Dermis blood vessel endothelial cell (primary cell): ENCODE results near the gene ZNHIT2. TPM values are rescaled to one million over a fixed set of nuclear protein-coding genes. Genes with fewer than 3 reads are reported as not detected.
A peak's percentile ranks its signal among the peaks of the same experiment; 100 is the strongest.

Experiments
- DNase-seq: peaks from one replicate; pipeline ENCODE4 v3.0.0; 2010
- total RNA-seq: library from RNA; depleted of rRNA; stranded (reverse); fragments of >200 nt; gene quantifications from 2 replicates; pipeline ENCODE4 v1.2.3, GENCODE V29; 2014

ZNHIT2 gene
- total RNA-seq, 1 donor from 2014 or later: 13.1 TPM

- DNase-seq: no peak
These were observed 15.1 kb downstream of the ZNHIT2 start for GRCh38 chr11:65102142-65103095.

- no peak for DNase-seq
These were observed 16.7 kb downstream of the ZNHIT2 start for GRCh38 chr11:65100674-65101350.

- no peak for DNase-seq
These were observed 20.6 kb downstream of the ZNHIT2 start for GRCh38 chr11:65096926-65097325.

GRCh38 chr11:65095974-65096806 is 21.3 kb downstream of the ZNHIT2 start, which contains the start of gene VPS51:
TSS of gene VPS51 (plus strand) at chr11:65096214. CDS start at chr11:65096251, 37 bp downstream.
- peak; percentile 94 for DNase-seq

- no peak for DNase-seq
These were observed 22.1 kb downstream of the ZNHIT2 start for GRCh38 chr11:65095427-65095826.

DNA sequence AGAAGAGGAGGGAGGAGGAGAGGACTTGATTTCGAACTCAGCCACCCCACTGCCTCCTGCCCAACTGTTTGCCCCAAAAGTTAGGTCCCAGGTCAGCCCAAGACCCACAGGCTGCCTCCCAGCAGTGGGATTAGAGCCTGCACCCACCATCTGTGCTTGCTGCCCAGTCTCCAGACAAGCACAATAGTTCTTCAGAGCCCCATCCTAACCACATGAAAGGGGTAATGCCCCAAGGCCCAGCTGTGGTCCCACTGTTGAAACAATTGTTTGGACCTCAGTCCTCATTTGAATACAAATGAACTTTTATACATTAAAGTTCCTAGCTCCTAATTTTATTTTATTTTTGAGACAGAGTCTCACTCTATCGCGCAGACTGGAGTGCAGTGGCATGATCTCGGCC is 26.9 kb downstream of the ZNHIT2 start:
- no peak for DNase-seq

DNA sequence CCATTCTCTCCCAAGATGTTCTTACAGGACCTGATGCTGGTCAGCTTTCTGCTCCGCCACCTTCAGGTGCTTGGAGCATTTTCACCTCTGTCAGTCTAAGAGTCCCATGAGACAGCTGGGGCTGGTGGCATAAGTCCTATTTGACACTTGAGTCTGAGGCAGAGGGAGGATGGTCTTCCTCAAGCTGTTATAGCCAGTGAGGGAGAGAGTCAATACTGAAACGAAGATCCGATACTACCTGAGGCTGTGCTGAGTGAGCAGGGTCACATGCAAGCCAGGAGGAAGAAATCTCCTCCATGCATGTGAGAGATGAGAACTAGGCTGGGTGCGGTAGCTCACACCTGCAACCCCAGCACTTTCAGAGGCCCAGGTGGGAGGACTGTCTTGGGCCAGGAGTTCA is 27.9 kb downstream of the ZNHIT2 start:
- no peak for DNase-seq

GRCh38 chr11:65087827-65088226 is 29.7 kb downstream of the ZNHIT2 start:
- no peak for DNase-seq

DNA sequence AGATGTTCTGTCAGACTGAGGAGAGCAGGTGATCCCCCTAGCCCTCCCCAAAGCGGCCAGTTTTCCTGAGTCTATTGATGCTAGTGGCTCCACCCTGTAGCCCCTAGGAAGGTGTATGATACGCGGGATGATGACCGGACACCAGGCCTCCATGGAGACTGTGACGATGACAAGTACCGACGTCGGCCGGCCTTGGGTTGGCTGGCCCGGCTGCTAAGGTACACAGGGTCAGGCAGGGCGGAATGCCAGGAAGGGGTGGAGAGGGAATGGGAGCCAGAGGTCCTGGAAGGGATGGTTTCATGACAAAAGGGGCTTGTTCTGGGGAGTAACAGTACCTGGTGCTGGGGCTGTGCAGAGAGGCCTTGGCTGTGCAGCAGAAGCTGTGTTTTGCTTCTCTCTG is 30.3 kb downstream of the ZNHIT2 start:
- DNase-seq: no peak

DNA sequence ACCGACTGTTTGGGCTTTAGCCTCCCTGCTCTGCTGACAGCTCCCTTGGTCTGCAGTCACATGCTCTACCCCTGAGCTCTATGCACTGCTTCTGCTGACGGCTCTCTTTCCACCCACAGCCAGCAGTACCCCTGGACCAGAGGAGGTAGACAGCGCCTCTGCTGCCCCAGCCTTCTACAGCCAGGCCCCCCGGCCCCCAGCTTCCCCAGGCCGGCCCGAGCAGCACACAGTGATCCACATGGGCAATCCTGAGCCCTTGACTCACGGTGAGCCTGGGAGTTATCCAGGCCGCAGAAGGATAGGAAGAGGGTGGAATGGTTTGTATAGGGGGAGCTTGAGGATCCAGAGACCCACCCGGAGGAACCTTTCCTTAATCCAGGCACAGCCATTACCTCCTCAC is 30.7 kb downstream of the ZNHIT2 start:
- DNase-seq: no peak

DNA sequence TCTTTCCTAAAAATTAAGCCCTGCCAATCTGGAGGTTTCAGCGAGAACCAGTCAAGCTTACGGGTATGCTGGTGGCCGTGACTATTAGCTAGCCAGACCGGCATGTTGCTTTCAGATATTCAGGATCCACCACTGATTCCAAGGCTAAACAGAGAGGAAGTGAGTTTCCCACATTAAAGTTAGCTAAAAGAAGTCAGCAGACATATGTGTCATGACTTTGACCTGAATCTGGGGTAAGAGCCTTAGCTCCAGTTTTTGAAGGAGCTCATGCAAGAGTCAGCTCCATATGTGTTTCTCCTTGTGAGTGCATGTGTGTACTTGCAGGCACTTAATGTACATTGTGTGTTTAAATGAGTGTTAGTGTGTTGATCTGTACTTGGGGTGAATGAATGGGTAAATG is 32.1 kb downstream of the ZNHIT2 start:
- no peak for DNase-seq

DNA sequence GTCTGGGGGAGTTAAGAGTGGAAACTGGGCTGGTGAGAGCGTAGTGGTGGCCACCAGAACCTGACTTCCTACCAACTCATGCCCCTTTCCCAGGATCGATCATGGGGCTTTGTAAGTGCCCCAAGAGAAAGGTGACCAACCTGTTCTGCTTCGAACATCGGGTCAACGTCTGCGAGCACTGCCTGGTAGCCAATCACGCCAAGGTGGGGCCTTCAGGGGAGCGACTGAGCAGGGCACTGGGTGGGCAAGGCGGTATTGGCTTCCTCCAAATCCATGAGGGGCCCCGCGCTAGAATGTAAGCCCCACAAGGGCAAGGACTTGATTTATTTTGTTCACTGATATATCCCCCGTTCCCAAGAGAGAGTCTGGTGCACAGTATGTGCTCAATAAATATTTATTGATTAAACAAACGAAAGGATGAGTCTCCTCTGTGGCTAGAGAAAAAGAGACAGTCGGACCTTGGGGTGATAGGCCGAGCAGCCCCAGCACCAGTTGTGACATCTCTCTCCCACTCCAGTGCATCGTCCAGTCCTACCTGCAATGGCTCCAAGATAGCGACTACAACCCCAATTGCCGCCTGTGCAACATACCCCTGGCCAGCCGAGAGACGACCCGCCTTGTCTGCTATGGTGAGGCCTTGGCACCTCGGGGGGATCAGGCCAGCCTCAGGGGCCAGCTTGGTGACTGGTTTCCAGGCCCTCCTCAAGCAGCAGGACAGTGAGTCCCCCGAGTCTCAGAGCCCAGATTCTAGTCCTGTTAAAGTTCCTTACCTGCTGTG is 32.7 kb downstream of the ZNHIT2 start:
- DNase-seq: no peak

- peak; percentile 98 for DNase-seq
These were observed 33.5 kb downstream of the ZNHIT2 start, which contains the start of the genes CDCA5 and ZFPL1 for GRCh38 chr11:65083834-65084597. TSS of gene CDCA5 (minus strand) at chr11:65084040. CDS start at chr11:65083978, 62 bp downstream. TSS of gene ZFPL1 (plus strand) at chr11:65084222. CDS start at chr11:65084699, 477 bp downstream.

- no peak for DNase-seq
These were observed 34.2 kb downstream of the ZNHIT2 start for GRCh38 chr11:65083134-65083833.

DNA sequence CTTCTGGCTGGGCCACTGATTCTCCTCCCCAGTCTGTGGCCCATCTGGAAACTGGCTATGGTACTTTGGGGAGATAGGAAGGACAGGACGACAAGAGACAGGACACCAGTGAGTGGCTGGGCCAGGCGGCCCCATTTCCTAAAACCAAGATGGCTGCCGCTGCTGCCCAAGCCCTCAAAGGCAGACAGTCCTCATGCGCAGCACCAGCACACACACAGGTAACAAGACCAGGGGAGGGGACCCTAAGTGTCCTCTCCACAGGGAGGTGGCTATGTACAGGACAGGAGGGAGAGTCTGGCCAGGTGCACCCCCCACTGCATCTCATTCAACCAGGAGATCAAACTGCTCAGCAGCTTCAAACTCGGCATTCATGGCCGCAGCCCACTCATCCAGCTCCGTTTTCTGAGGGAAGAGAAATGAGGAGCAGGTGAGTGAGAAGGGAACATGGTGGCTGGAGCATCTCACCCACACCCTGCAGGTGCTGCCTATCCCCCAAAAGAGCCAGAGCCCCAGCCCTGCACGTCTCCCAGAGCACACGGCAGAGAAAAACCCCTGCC is 38.6 kb downstream of the ZNHIT2 start:
- DNase-seq: no peak

DNA sequence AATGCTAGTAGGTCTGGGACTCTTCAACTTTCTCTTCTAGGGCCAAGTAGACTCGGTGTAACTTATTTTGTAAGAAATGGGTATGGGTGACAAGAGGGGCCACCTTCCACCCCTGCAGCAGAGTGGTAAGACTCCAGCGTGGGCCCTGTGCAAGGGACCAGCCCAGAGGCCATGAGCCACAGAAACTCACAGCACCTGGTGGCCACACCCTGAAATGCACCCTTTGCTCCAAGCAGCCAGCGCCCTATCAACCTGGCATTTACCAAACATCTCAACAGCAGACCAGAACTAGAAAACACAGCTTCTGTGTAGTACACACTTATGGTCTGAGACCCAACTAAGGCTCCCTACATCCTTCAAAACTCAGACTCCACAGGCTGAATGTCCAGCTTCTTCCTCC is 39.4 kb downstream of the ZNHIT2 start:
- peak; percentile 67 for DNase-seq

DNA sequence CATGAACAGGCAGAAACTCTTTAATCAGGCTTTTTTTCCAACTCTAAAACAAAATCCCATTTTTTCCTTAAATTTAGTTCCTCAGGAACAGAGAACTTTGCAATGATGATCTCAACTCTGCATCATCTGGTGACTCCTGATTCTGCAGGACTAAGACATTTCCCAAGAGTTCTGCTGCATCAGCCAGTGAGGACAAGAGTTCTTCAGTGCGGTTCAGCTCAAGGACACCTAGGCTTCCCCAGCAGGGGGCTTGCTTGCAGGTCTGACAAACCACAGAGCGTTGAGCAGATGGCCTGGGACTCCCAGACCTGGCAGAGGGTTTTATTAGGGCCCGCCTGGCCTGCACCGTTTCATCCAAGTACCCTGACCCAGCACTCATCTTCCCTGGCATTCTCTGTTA is 40.0 kb downstream of the ZNHIT2 start:
- no peak for DNase-seq

DNA sequence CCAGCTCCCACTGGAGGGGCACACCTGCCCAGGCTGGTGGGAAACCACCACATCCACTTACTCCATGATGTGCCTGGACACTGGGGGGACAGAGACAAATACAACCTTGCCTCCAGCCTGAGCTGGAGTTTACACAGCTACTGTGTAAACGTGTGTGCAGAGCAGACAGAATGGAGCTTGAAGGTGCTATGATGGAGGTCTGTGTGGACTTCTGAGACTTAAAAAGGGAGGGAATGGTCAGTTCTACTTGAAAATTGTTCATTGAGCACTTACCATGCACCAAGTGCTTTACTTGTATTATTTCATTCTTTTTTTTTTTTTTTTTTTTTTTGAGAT is 44.9 kb downstream of the ZNHIT2 start:
- no peak for DNase-seq

DNA sequence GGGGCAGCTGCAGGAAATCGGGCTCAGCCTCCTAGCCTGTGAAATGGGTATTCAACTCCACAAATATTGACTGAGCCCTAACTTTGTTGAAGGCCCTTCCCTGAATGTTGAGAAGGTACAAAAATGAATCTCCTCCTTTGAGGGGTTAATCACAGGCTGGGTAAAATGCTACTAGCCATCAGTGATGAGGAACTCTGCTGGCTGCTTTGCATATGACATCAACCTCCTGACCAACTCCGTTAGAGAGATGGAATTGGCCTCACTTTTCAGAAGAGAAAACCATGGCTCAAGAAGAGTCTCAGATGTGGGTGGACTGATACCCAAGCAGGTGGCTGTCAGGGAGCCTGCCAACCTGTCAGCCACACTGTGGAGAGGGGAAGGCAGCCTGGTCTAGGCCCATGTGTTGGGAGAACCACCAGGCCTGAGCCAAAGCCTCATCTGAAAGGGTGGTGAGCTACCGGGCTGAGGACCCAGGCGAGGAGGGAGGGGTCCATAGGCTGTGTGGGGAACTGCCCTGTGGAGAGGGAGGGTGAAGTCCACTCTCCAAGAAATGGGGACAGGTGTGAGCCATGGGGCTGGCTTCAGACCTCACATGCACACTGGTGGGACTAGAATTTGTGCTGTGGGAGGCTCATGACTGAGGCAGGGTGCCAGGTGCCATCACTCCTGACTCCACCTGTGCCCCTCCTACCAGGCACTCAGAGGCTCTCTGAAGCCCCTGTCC is 45.4 kb downstream of the ZNHIT2 start:
- DNase-seq: no peak

DNA sequence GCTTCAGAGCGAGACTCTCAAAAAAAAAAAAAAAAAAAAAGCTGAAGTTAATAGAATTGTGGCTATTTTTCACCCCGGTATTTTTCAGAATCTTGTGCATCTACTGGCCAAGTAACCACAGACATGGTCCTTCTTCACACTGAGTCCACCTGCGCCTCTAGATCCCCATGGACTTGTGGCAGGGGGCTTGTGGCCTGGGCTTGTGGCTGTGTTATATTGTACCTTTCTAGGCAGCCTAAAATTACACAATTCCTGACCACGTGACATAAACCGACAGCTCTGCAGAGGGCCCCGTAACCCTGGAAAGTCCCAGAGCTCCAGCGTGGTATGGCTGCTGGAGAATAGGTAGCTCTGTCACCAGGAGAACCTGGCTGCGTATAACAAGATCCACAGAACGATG is 48.3 kb downstream of the ZNHIT2 start:
- DNase-seq: no peak
